HCT116 (cell line): Measurements from ENCODE around the gene CAPN9. TPM values are rescaled to one million over a fixed set of nuclear protein-coding genes. Genes with fewer than 3 reads are reported as not detected.

Source experiments
- ATAC-seq: fragments of 200-7000 bp; cut with Tn5 transposase; 2 replicates; pipeline ENCODE4 v1.9.1; 2020; ENCODE audit warnings: mild to moderate bottlenecking, moderate library complexity
- BruUV-seq: library from RNA; stranded (reverse); fragments of 400-500 nt; replicated peaks from 2 replicates; lab custom pipeline; 2021; lab: Mats Ljungman, UMichigan
- CTCF ChIA-PET: fragments of 300-600 bp; sonication (Branson Sonifier 250); formaldehyde crosslinking; loops from one replicate; lab custom pipeline; 2021; ENCODE audit warnings: antibody characterized with exemption; lab: Charles Lee
- POLR2A ChIA-PET: fragments of 300-600, 350-600 bp; sonication (Branson Sonifier 250); formaldehyde crosslinking; loops from one replicate; lab custom pipeline; 2021; ENCODE audit warnings: antibody characterized with exemption; lab: Charles Lee
- RAD21 ChIA-PET, 2 experiments: fragments of 300-600 bp; sonication (Branson Sonifier 250); formaldehyde crosslinking; loops; one replicate each; lab custom pipeline; 2023; ENCODE audit warnings: low total read pairs in 2 of 2; ENCODE audit not compliant: uncharacterized antibody in 2 of 2, unreplicated experiment in 2 of 2, low non-redundant PET in 1 of 2; lab: Charles Lee
- DNase-seq: peaks from one replicate; pipeline ENCODE4 v3.0.0-alpha.2; 2010; ENCODE audit warnings: low read depth, low spot score
- H2AFZ ChIP-seq: fragments of 200-600 bp; shearing (Covaris generic), sonication (generic); 2 replicates; pipeline ENCODE4 v1.6.1; 2017; ENCODE audit warnings: low read depth, mixed run types, mixed read lengths, antibody characterized with exemption, low read length; ENCODE audit not compliant: poor library complexity, severe bottlenecking
- H3K27ac ChIP-seq: 2 replicates; pipeline ENCODE4 v1.5.1; 2012; ENCODE audit warnings: low read depth, low read length
- H3K27me3 ChIP-seq: fragments of 200-600 bp; sonication (generic); 2 replicates; pipeline ENCODE4 v1.6.1; 2016; ENCODE audit warnings: mixed run types, low read length, mixed read lengths; ENCODE audit not compliant: insufficient read depth
- H3K36me3 ChIP-seq, 2 experiments: fragments of 200-500 bp in 1 of 2; fragments of 200-600 bp in 1 of 2; sonication (Bioruptor generic) in 1 of 2; sonication (generic) in 1 of 2; 2 replicates each; pipeline versions ENCODE4 v1.5.1 to v1.6.1; 2014 to 2016; ENCODE audit warnings: low read length in 2 of 2, inconsistent platforms in 1 of 2, mixed read lengths in 1 of 2, mixed run types in 1 of 2; ENCODE audit not compliant: insufficient read depth in 2 of 2, control insufficient read depth in 1 of 2
- H3K4me1 ChIP-seq, 2 experiments: fragments of 200-600 bp in 1 of 2; sonication (generic) in 1 of 2; 2 replicates each; pipeline versions ENCODE4 v1.5.1 to v1.6.1; 2012 to 2017; ENCODE audit warnings: low read length in 2 of 2, inconsistent platforms in 1 of 2, mild to moderate bottlenecking in 1 of 2, mixed read lengths in 1 of 2, mixed run types in 1 of 2, moderate library complexity in 1 of 2; ENCODE audit not compliant: insufficient read depth in 2 of 2, control insufficient read depth in 1 of 2
- H3K4me2 ChIP-seq: fragments of 200-600 bp; sonication (generic); 2 replicates; pipeline ENCODE4 v1.6.1; 2017; ENCODE audit warnings: mixed run types, low read length, mixed read lengths
- H3K4me3 ChIP-seq, 2 experiments: fragments of 200-600 bp in 1 of 2; sonication (generic) in 1 of 2; replicated peaks in 1 of 2; 2 replicates each; pipeline ENCODE4 v1.5.1; 2011 to 2016; ENCODE audit warnings: low read length in 2 of 2, control low read depth in 1 of 2, low read depth in 1 of 2, mild to moderate bottlenecking in 1 of 2, mixed read lengths in 1 of 2, mixed run types in 1 of 2
- H3K79me2 ChIP-seq: fragments of 200-600 bp; sonication (generic); 2 replicates; pipeline ENCODE4 v1.6.1; 2017; ENCODE audit warnings: mild to moderate bottlenecking, mixed run types, low read length, moderate library complexity, mixed read lengths; ENCODE audit not compliant: insufficient read depth
- H3K9ac ChIP-seq: fragments of 200-600 bp; sonication (generic); 2 replicates; pipeline ENCODE4 v1.6.1; 2016; ENCODE audit warnings: low read length, mixed read lengths
- H3K9me2 ChIP-seq: fragments of 200-600 bp; sonication (generic), shearing (Covaris generic); 2 replicates; pipeline ENCODE4 v1.6.1; 2017; ENCODE audit warnings: mixed run types, mild to moderate bottlenecking, moderate library complexity; ENCODE audit not compliant: insufficient read depth
- H3K9me3 ChIP-seq, 2 experiments: fragments of 200-500 bp in 1 of 2; fragments of 200-600 bp in 1 of 2; sonication (Bioruptor generic) in 1 of 2; sonication (generic) in 1 of 2; 2 replicates each; pipeline ENCODE4 v1.6.1; 2014 to 2017; ENCODE audit warnings: low read length in 2 of 2, mixed read lengths in 2 of 2, inconsistent platforms in 1 of 2, low read depth in 1 of 2, mild to moderate bottlenecking in 1 of 2, mixed run types in 1 of 2, moderate library complexity in 1 of 2; ENCODE audit not compliant: control insufficient read depth in 1 of 2, insufficient read depth in 1 of 2
- H4K20me1 ChIP-seq: fragments of 200-600 bp; sonication (generic), shearing (Covaris generic); 2 replicates; pipeline ENCODE4 v1.6.1; 2017; ENCODE audit warnings: mixed run types, mild to moderate bottlenecking, moderate library complexity; ENCODE audit not compliant: insufficient read depth
- EZH2 ChIP-seq: fragments of 200-600 bp; sonication (generic); IDR thresholded peaks from 2 replicates; pipeline ENCODE4 v1.6.1; 2017; ENCODE audit warnings: antibody characterized with exemption, mixed run types
- EZH2phosphoT487 ChIP-seq: fragments of 200-600 bp; IDR thresholded peaks from 2 replicates; pipeline ENCODE4 v1.6.1; 2018; ENCODE audit warnings: antibody characterized with exemption, borderline replicate concordance
- FOSL1 ChIP-seq: IDR thresholded peaks from 2 replicates; pipeline ENCODE4 v1.6.1; 2012; ENCODE audit warnings: low read depth
- POLR2A ChIP-seq: IDR thresholded peaks from 2 replicates; pipeline ENCODE4 v1.7.0; 2011; ENCODE audit warnings: borderline replicate concordance; ENCODE audit not compliant: insufficient read depth, insufficient read length; ENCODE audit errors: extremely low read depth
- POLR2AphosphoS5 ChIP-seq: IDR thresholded peaks from 2 replicates; pipeline ENCODE4 v1.6.1; 2011; ENCODE audit warnings: mild to moderate bottlenecking, low read depth, low read length, moderate library complexity
- RAD21 ChIP-seq: IDR thresholded peaks from 2 replicates; pipeline ENCODE4 v1.6.1; 2012; ENCODE audit warnings: low read depth, mild to moderate bottlenecking
- YY1 ChIP-seq: IDR thresholded peaks from 2 replicates; pipeline ENCODE4 v1.6.1; 2011; ENCODE audit warnings: low read length, low read depth, moderate library complexity, mild to moderate bottlenecking; ENCODE audit not compliant: insufficient replicate concordance; ENCODE audit errors: extremely low read depth
- ZFX ChIP-seq: fragments of 450-650 bp; IDR thresholded peaks from 2 replicates; pipeline ENCODE4 v1.6.1; 2017
- intact Hi-C: fragments of 100-400 bp; cut with micrococcal nuclease; formaldehyde crosslinking; loops from 2 replicates; pipeline ENCODE4 v1.10.0; 2022
- total RNA-seq: library from RNA; stranded (reverse); gene quantifications from one replicate; pipeline ENCODE4 v1.2.1, GENCODE V29; 2021; ENCODE audit not compliant: unreplicated experiment
- TF ChIP-seq, protein P1 (sequence below): IDR thresholded peaks from 2 replicates; pipeline ENCODE4 v1.6.1; 2012
- TF ChIP-seq, protein P2 (sequence below): IDR thresholded peaks from 2 replicates; pipeline ENCODE4 v1.6.1; 2012; ENCODE audit warnings: low read depth

CAPN9 gene
- total RNA-seq, 1 experiment from 2014 or later = not detected

DNA sequence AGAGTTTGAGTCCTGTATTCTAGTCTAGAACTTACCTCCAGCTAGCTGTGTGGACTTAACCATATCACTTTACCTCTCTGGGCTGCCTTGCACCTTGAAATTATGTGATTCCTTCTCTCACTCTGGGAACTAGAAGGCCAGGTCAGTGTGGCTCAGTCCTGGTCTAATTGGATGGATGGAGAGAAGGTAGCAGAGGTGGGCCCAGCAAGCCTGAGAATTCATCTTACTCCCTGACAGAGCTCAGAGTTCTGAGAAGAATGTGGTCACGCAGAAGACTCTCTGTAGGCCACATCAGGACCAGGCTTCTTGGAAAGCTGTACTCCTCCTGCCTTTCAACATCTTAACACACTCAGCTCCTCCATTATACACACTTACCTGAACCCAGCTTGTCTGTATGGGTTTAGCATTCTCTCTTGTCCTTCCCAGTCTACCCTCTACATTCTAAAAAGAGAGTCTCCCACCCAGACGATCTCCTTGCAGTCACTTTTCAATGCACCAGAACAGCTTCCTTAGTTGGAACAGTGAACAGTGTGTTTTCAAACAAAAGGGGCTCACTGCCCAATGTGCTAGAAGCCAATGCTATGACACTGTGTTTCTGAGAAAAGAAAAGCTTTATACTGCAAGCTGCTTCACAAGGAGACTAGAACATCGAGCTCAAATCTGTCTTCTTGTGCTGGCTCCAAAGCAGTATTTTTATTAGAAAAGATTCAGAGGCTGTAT is 60.5 kb downstream of the CAPN9 start:
- POLR2A ChIA-PET = no interaction called here

DNA sequence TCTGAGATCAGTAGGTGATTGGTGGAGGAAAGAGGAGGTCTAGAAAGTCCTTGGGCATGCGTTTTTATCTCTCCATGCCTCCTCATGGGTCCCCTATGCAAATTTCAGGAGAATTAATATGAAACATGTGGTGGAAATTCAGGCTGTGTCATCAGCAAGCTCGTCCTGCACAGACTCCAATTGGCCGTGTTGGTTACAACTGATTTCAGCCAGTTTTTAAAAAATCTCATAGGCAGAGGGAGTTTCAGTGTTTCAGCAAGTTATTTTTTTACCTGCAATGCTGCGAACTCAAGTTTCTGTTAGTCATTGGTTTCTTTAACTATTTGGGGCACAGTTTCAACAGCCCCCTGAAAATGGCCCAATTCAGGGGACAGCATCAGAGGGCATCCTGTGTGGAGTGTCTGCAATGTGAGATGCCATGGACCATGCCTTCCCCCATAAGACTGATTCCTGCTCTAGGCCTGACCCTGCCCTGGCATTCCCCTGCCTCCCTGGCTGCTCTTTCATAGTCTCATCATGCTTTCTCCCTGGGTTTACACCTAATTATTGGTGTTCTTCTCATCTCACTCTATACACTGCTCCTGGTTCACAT is 61.2 kb downstream of the CAPN9 start:
- no peak overlapping the region for H3K4me2 ChIP-seq
- no peaks in the 10 kb centered on the region for H3K36me3 ChIP-seq
- H3K27ac ChIP-seq = no peak overlapping the region
- BruUV-seq = no TSS peak
- no peaks in the 10 kb centered on the region for H3K27me3 ChIP-seq
- DNase-seq (no peak), ATAC-seq (no peak)
- H3K4me1 ChIP-seq = no peaks in the 10 kb centered on the region
- no peak overlapping the region for H2AFZ ChIP-seq
- H3K9me3 ChIP-seq = peaks cover 4 to 8% of the 10 kb centered on the region in 2 experiments; a peak in 2 of 4 replicates
- ChIA-PET POLR2A (no interaction called here), CTCF (no interaction called here), RAD21 (no interaction called here)
- no peaks in the 10 kb centered on the region for H3K79me2 ChIP-seq
- no peak overlapping the region for H3K9ac ChIP-seq
- no peak overlapping the region for H3K4me3 ChIP-seq
- TF ChIP-seq, protein P1, sequence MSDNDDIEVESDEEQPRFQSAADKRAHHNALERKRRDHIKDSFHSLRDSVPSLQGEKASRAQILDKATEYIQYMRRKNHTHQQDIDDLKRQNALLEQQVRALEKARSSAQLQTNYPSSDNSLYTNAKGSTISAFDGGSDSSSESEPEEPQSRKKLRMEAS = no peak
- TF ChIP-seq ZFX (no peak), FOSL1 (no peak), EZH2phosphoT487 (no peak), EZH2 (no peak), YY1 (no peak)
- TF ChIP-seq, protein P2, sequence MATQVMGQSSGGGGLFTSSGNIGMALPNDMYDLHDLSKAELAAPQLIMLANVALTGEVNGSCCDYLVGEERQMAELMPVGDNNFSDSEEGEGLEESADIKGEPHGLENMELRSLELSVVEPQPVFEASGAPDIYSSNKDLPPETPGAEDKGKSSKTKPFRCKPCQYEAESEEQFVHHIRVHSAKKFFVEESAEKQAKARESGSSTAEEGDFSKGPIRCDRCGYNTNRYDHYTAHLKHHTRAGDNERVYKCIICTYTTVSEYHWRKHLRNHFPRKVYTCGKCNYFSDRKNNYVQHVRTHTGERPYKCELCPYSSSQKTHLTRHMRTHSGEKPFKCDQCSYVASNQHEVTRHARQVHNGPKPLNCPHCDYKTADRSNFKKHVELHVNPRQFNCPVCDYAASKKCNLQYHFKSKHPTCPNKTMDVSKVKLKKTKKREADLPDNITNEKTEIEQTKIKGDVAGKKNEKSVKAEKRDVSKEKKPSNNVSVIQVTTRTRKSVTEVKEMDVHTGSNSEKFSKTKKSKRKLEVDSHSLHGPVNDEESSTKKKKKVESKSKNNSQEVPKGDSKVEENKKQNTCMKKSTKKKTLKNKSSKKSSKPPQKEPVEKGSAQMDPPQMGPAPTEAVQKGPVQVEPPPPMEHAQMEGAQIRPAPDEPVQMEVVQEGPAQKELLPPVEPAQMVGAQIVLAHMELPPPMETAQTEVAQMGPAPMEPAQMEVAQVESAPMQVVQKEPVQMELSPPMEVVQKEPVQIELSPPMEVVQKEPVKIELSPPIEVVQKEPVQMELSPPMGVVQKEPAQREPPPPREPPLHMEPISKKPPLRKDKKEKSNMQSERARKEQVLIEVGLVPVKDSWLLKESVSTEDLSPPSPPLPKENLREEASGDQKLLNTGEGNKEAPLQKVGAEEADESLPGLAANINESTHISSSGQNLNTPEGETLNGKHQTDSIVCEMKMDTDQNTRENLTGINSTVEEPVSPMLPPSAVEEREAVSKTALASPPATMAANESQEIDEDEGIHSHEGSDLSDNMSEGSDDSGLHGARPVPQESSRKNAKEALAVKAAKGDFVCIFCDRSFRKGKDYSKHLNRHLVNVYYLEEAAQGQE = no peak
- no peaks in the 10 kb centered on the region for H3K9me2 ChIP-seq
- H4K20me1 ChIP-seq = no peaks in the 10 kb centered on the region
- intact Hi-C loops = no loop called here

More for the DNA sequence above, 60.5 kb downstream of the CAPN9 start:
- H3K9ac ChIP-seq = no peak overlapping the region
- no TSS peak for BruUV-seq
- TF ChIP-seq RAD21 = no peak
- TF ChIP-seq POLR2AphosphoS5 = no peak
- no peak for TF ChIP-seq POLR2A
- no peak for TF ChIP-seq YY1
- TF ChIP-seq, protein P1 = no peak
- H3K79me2 ChIP-seq = no peaks in the 10 kb centered on the region
- no peak for ATAC-seq
- no peak overlapping the region for H3K4me2 ChIP-seq
- no peak overlapping the region for H3K27ac ChIP-seq
- no peaks in the 10 kb centered on the region for H3K9me2 ChIP-seq
- H3K4me1 ChIP-seq = no peaks in the 10 kb centered on the region
- intact Hi-C loops = no loop called here
- H3K4me3 ChIP-seq = no peak overlapping the region
- H3K9me3 ChIP-seq = peaks cover 4 to 5% of the 10 kb centered on the region in 2 experiments; a peak in 2 of 4 replicates
- H3K27me3 ChIP-seq = no peaks in the 10 kb centered on the region
- DNase-seq = no peak
- no peaks in the 10 kb centered on the region for H3K36me3 ChIP-seq
- no peak overlapping the region for H2AFZ ChIP-seq
- CTCF ChIA-PET = no interaction called here
- RAD21 ChIA-PET = no interaction called here
- H4K20me1 ChIP-seq = no peaks in the 10 kb centered on the region
